T-helper 22 cell (primary cell): ENCODE measurements around the gene GLIPR2.

Source experiments
- DNase-seq: peaks from one replicate; pipeline ENCODE4 v3.0.0-alpha.2; 2020; ENCODE audit warnings: low read depth

The GLIPR2 gene

DNA sequence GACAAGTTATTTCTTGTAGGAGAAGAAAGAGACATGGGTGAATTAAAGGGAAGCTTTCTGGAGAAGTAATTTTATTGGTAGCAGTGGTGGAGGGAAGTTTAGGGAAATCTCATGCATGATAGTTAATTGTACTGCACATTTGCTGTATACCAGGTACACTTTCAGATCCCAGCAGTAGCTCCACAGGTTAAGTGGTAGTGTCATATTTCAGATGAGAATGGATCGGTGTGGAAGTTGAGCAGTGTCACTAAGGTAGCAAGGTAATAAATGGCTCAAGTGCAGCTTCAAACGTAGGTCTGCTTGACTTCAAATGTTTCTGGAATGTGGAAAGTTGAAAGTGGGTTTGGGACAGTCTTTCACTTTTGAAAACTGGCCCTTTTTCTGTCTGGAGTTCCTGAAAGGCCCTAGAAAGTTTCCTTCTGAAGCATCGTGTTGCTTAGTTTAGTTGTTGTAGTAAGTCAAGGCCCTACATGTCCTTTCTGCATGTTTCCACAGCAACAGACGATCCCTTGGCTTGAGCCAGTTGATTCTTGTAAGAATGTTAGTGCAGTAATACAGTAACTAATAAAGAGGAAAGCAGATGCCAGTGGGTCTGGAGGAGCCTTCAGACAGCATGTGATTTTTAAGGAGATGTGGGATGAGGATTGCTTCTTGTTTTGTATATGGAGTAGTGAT, 57.9 kb downstream of the GLIPR2 start:
- DNase-seq: no peak

- no peak for DNase-seq
Measured at GRCh38 chr9:36204906-36205547, 68.5 kb downstream of the GLIPR2 start.

DNA sequence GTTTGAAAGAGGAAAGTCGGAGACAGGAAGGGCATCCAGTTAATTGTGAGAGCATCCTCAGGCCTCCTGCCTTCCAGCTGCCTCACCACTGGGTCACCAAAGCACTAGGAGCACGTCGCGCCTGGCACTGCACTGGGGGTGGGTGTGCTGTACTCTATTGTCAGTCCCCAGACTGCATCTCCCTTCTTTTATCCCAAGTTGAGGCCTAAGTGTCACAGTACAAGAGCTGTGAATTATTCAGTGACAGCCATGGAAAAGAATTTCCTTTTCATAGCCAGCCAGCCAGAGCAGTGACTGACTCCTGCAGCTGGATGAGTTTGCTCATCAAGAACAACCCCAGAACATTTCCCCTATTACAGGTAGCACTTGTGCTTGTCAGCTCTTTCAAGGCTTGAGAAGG, 70.5 kb downstream of the GLIPR2 start:
- DNase-seq: no peak

- DNase-seq: no peak
Measured at GRCh38 chr9:36207546-36208012, 71.0 kb downstream of the GLIPR2 start.

DNA sequence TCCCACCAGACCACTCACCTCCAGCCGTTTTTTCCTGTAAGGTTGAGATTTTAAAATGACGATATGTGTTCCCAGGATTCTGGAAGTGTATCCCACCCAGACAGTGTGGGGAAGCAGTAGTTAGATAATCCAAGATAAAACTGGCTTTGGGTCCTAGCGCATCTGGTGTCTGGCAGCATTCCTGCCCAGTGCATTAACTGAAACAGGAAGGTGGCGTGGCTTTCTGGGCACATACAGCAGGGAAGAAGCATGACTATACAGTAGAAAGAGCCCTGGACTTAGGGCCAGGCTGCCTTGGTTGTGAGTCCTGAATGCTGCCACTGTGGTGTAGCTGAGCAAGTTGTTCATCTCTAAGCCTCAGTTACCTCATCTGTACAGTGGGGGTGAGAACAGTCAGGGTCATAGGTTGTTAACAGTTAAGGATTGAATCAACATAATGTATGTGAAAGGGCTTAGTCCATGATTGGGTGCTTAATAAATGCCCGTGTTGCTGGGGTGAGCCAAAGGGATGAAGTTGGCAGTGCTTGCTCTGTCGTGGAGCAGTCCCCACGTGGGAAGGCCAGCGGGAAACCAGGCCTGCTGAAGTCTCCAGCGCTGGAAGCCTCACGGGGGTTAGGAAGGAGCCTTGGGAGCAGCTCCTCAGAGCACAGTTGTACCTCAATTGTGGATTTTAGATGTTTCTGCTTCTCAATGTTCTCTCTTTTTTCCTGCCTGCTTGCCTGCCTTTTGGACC, 72.2 kb downstream of the GLIPR2 start:
- DNase-seq: no peak

GRCh38 chr9:36210722-36211121, 74.2 kb downstream of the GLIPR2 start:
- DNase-seq: no peak

DNA sequence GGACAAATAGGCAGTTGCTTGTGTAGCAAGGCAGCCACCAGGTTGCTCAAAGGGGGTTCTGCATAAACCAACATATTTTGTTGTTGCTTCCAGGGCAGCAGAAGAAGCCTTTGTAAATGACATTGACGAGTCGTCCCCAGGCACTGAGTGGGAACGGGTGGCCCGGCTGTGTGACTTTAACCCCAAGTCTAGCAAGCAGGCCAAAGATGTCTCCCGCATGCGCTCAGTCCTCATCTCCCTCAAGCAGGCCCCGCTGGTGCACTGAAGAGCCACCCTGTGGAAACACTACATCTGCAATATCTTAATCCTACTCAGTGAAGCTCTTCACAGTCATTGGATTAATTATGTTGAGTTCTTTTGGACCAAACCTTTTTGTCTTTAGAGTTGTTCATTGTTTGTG, 75.0 kb downstream of the GLIPR2 start:
- no peak for DNase-seq

DNA sequence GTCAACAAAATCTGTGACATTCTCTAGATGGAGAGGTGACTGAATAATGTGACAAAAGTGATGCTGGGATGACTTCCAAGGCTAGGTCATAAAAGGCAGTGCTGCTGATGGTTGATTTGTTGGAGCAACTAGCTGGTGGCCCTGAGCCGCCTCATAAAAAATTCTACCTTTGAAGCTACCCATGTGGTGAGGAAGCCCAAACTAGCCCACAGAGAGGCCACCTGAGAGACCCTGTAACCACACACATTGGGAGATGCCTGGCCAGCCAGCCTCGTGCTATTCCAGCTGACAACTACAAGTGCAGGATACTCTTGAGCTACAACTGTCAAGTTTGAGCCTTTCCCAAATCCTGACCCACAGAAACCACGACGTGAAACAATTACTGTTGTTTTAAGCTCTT, 76.9 kb downstream of the GLIPR2 start:
- DNase-seq: no peak
